WI38 (cell line): Measurements from ENCODE around the gene ESPN.

Experiments used
- H3K4me3 ChIP-seq: 2 replicates; pipeline ENCODE4 v1.5.1; 2011; ENCODE audit warnings: low read depth, mild to moderate bottlenecking, control low read depth, low read length
- CTCF ChIP-seq: IDR thresholded peaks from 2 replicates; pipeline ENCODE4 v1.5.1; 2012; ENCODE audit warnings: low read depth, mild to moderate bottlenecking, control low read depth, low read length

ESPN gene

GRCh38 chr1:6463120-6463412 is 38.5 kb downstream of the ESPN start:
- no peak for TF ChIP-seq CTCF
- H3K4me3 ChIP-seq, result no peak overlapping the region

- TF ChIP-seq CTCF, result no peak
- no peak overlapping the region for H3K4me3 ChIP-seq
Observed at GRCh38 chr1:6464514-6464836, 39.9 kb downstream of the ESPN start.

- TF ChIP-seq CTCF, result no peak
- H3K4me3 ChIP-seq, result no peak overlapping the region
Observed at GRCh38 chr1:6464915-6465314, 40.3 kb downstream of the ESPN start.

- H3K4me3 ChIP-seq, result no peak overlapping the region
Observed at GRCh38 chr1:6465461-6466005, 41.0 kb downstream of the ESPN start.

GRCh38 chr1:6466023-6466422 is 41.4 kb downstream of the ESPN start, which contains the start of gene TNFRSF25:
TNFRSF25 (minus strand) TSS chr1:6466173; CDS start chr1:6466107, 66 bp downstream.
- no peak within 1 kb of the TSS for H3K4me3 ChIP-seq
- no peak for TF ChIP-seq CTCF

More at GRCh38 chr1:6465461-6466005, 41.0 kb downstream of the ESPN start:
- TF ChIP-seq CTCF, result no peak

- no peak overlapping the region for H3K4me3 ChIP-seq
- no peak for TF ChIP-seq CTCF
Observed at GRCh38 chr1:6466751-6467150, 42.2 kb downstream of the ESPN start.

GRCh38 chr1:6467224-6467623 is 42.6 kb downstream of the ESPN start:
- no peak overlapping the region for H3K4me3 ChIP-seq

More at GRCh38 chr1:6467224-6467623, 42.6 kb downstream of the ESPN start:
- TF ChIP-seq CTCF, result no peak
